ENCODE measurements around the gene ST6GALNAC3. TPM values are rescaled to one million over a fixed set of nuclear protein-coding genes. Genes with fewer than 3 reads are reported as not detected.

The ST6GALNAC3 gene
- total RNA-seq, 6 experiments from 2014 or later: 1.4 to 3.2 (median 2.6) TPM

- H3K4me1 ChIP-seq: no peaks in the 10 kb centered on the region
- H3K9me3 ChIP-seq: no peaks in the 10 kb centered on the region
- H3K27me3 ChIP-seq: no peaks in the 10 kb centered on the region
- no peaks in the 10 kb centered on the region for H3K36me3 ChIP-seq
- intact Hi-C loops (cut with DNase I): no loop called here
- TF ChIP-seq POLR2A (IDR thresholded peaks at IDR 0.05) (no peak), CTCF (IDR thresholded peaks at IDR 0.05) (no peak)
- 69% methylated on average over 3 of the region's 3 CpGs for WGBS (ENCODE audit: insufficient coverage, low coverage, low lambda C conversion rate, missing lambda C conversion rate)
- ATAC-seq (no peak), DNase-seq (no peak)
- H3K27ac ChIP-seq: no peak overlapping the region
- no peak overlapping the region for H3K4me3 ChIP-seq
Measured at GRCh38 chr1:76543495-76543894, 468.9 kb downstream of the ST6GALNAC3 start.

GRCh38 chr1:76546354-76546933, 471.9 kb downstream of the ST6GALNAC3 start:
- intact Hi-C loops (cut with DNase I): no loop called here
- H3K27me3 ChIP-seq: no peaks in the 10 kb centered on the region
- H3K27ac ChIP-seq: no peak overlapping the region
- no peak for TF ChIP-seq CTCF (IDR thresholded peaks at IDR 0.05)
- H3K9me3 ChIP-seq: no peaks in the 10 kb centered on the region
- H3K36me3 ChIP-seq: no peaks in the 10 kb centered on the region
- DNase-seq: no peak
- H3K4me3 ChIP-seq: no peak overlapping the region
- ATAC-seq: no peak
- no peaks in the 10 kb centered on the region for H3K4me1 ChIP-seq
- 43% methylated on average over 2 of the region's 3 CpGs for WGBS (ENCODE audit: insufficient coverage, low coverage, low lambda C conversion rate, missing lambda C conversion rate)

- intact Hi-C loops (cut with DNase I): no loop called here
- DNase-seq: no peak
- H3K36me3 ChIP-seq: no peaks in the 10 kb centered on the region
- H3K4me3 ChIP-seq: no peak overlapping the region
- ATAC-seq: no peak
- no peaks in the 10 kb centered on the region for H3K9me3 ChIP-seq
- H3K27me3 ChIP-seq: no peaks in the 10 kb centered on the region
- TF ChIP-seq CTCF (IDR thresholded peaks at IDR 0.05): no peak
- TF ChIP-seq POLR2A (IDR thresholded peaks at IDR 0.05): no peak
- no peaks in the 10 kb centered on the region for H3K4me1 ChIP-seq
- no peak overlapping the region for H3K27ac ChIP-seq
Measured at GRCh38 chr1:76547916-76548315, 473.4 kb downstream of the ST6GALNAC3 start.

GRCh38 chr1:76548513-76549100, 474.1 kb downstream of the ST6GALNAC3 start:
- ATAC-seq (no peak), DNase-seq (no peak)
- no peaks in the 10 kb centered on the region for H3K36me3 ChIP-seq
- no peak overlapping the region for H3K4me3 ChIP-seq
- H3K27ac ChIP-seq: no peak overlapping the region
- TF ChIP-seq CTCF (IDR thresholded peaks at IDR 0.05) (no peak), POLR2A (IDR thresholded peaks at IDR 0.05) (no peak)
- intact Hi-C loops (cut with DNase I): no loop called here
- WGBS (ENCODE audit: insufficient coverage, low coverage, low lambda C conversion rate, missing lambda C conversion rate): 65% methylated on average over 4 of the region's 4 CpGs
- H3K27me3 ChIP-seq: no peaks in the 10 kb centered on the region
- no peaks in the 10 kb centered on the region for H3K9me3 ChIP-seq
- H3K4me1 ChIP-seq: no peaks in the 10 kb centered on the region

- Histone ChIP-seq H3K4me3 (no peak overlapping the region), H3K27ac (no peak overlapping the region), H3K36me3 (no peaks in the 10 kb centered on the region), H3K9me3 (no peaks in the 10 kb centered on the region), H3K27me3 (no peaks in the 10 kb centered on the region), H3K4me1 (no peaks in the 10 kb centered on the region)
- DNase-seq: no peak
- TF ChIP-seq CTCF (IDR thresholded peaks at IDR 0.05) (no peak), POLR2A (IDR thresholded peaks at IDR 0.05) (no peak)
- WGBS (ENCODE audit: insufficient coverage, low coverage, low lambda C conversion rate, missing lambda C conversion rate): 100% methylated on average over 1 of the region's 1 CpG
- intact Hi-C loops (cut with DNase I): no loop called here
- ATAC-seq: no peak
Measured at GRCh38 chr1:76554283-76554682, 479.7 kb downstream of the ST6GALNAC3 start.
